ENCODE measurements around the gene C2orf68. TPM values are rescaled to one million over a fixed set of nuclear protein-coding genes. Genes with fewer than 3 reads are reported as not detected.

Gene C2orf68
- total and polyA plus RNA-seq, 9 of the 15 experiments (the other 6 are each of a cell fraction or from before 2014, with no cell fraction given), result 22.1 to 50.0 (median 31.8) TPM

- TF ChIP-seq ZHX1 (conservative IDR thresholded peaks at IDR 0.05; ENCODE audit: low read length) (no peak), BACH1 (tag; IDR thresholded peaks at IDR 0.05) (no peak), PCBP2 (IDR thresholded peaks at IDR 0.05; ENCODE audit: low read depth, low read length, poor library complexity, severe bottlenecking) (no peak), HNRNPL (IDR thresholded peaks at IDR 0.05; ENCODE audit: low read depth, low read length) (no peak), ZNF398 (CRISPR knock-in tag; IDR thresholded peaks at IDR 0.05) (no peak), REST (IDR thresholded peaks at IDR 0.05; ENCODE audit: borderline replicate concordance) (no peak), REST (CRISPR knock-in tag; IDR thresholded peaks at IDR 0.05; ENCODE audit: low read depth) (no peak), ZBTB11 (CRISPR knock-in tag; IDR thresholded peaks at IDR 0.05) (no peak), ZNF263 (CRISPR knock-in tag; IDR thresholded peaks at IDR 0.05; ENCODE audit: borderline replicate concordance) (peak; percentile 85), CBX1 (IDR thresholded peaks at IDR 0.05; ENCODE audit: low read depth) (no peak), ZNF764 (CRISPR knock-in tag; IDR thresholded peaks at IDR 0.05; ENCODE audit: low read depth) (no peak)
These were observed 47.7 kb downstream of the C2orf68 start (continued) for GRCh38 chr2:85564144-85564563.
